ENCODE data around the gene MCAT.

DNA sequence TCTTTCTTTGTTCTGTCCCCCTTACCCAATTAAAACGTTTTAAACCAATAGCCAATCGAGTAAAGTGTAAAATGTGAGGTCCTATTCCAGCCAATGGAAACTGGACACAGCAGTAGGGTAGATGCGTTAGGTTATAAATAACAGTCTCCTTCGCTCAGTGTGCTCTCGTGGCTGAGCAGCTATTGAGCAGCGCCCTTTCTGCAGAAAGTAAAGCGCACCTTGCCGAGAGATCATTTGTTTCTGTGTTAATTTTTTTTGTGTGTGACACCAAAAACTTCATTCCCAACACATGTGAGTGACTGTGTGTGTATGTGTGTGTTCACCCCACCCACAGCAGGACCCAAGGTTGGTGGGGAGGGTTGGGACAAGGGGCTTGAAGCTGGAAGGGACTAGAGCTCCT, 46.8 kb downstream of the MCAT start:
- TF ChIP-seq EZH2 (IDR thresholded peaks at IDR 0.05; ENCODE audit: low read length): no peak
- TF ChIP-seq, protein P1, sequence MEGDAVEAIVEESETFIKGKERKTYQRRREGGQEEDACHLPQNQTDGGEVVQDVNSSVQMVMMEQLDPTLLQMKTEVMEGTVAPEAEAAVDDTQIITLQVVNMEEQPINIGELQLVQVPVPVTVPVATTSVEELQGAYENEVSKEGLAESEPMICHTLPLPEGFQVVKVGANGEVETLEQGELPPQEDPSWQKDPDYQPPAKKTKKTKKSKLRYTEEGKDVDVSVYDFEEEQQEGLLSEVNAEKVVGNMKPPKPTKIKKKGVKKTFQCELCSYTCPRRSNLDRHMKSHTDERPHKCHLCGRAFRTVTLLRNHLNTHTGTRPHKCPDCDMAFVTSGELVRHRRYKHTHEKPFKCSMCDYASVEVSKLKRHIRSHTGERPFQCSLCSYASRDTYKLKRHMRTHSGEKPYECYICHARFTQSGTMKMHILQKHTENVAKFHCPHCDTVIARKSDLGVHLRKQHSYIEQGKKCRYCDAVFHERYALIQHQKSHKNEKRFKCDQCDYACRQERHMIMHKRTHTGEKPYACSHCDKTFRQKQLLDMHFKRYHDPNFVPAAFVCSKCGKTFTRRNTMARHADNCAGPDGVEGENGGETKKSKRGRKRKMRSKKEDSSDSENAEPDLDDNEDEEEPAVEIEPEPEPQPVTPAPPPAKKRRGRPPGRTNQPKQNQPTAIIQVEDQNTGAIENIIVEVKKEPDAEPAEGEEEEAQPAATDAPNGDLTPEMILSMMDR (optimal IDR thresholded peaks at IDR 0.05 in 1 of 3, IDR thresholded peaks at IDR 0.05 in 1 of 3, conservative IDR thresholded peaks at IDR 0.05 in 1 of 3; ENCODE audit: extremely low read depth in 1 of 3, insufficient read depth in 2 of 3, low read length in 3 of 3): no peak
